GM12872 (cell line): ENCODE data around the gene EVA1C.

Source experiments
- TF ChIP-seq, protein P1 (sequence below): IDR thresholded peaks from 3 replicates; pipeline ENCODE4 v1.5.1; 2011; ENCODE audit warnings: low read depth, mild to moderate bottlenecking, low read length, moderate library complexity; ENCODE audit not compliant: insufficient read depth

Gene EVA1C

DNA sequence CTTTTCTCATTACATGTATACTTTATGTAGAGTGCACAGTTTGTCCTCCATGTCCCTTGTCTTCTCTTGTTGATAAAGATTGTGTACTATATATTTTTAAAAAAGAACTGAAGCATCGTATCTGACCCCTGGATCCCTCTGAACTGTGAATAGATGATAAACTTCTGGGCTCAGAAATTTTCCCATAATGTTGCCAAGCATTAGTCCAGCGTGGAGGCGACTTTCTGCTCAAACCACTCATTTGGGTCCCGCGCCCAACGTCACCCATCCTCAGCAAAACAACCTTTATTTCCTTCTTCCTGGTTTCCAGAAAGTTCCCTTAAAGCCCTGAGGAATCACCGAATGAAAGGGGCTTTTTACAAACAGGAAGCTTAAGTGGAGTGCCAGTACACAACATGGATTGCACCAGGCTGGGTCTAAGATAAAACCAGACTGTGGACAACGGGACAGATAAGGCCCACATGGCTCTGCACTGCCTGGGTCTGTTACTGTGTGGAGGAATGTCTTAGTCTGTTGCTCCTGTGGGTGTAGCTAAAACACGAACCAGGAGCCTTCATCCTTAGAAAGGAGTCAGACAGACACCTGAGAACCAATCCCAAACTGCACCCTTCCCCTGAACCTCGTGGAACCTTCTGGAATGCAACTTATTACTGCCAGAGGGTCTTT lies 15.6 kb downstream of the EVA1C start:
- TF ChIP-seq, protein P1, sequence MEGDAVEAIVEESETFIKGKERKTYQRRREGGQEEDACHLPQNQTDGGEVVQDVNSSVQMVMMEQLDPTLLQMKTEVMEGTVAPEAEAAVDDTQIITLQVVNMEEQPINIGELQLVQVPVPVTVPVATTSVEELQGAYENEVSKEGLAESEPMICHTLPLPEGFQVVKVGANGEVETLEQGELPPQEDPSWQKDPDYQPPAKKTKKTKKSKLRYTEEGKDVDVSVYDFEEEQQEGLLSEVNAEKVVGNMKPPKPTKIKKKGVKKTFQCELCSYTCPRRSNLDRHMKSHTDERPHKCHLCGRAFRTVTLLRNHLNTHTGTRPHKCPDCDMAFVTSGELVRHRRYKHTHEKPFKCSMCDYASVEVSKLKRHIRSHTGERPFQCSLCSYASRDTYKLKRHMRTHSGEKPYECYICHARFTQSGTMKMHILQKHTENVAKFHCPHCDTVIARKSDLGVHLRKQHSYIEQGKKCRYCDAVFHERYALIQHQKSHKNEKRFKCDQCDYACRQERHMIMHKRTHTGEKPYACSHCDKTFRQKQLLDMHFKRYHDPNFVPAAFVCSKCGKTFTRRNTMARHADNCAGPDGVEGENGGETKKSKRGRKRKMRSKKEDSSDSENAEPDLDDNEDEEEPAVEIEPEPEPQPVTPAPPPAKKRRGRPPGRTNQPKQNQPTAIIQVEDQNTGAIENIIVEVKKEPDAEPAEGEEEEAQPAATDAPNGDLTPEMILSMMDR = no peak

DNA sequence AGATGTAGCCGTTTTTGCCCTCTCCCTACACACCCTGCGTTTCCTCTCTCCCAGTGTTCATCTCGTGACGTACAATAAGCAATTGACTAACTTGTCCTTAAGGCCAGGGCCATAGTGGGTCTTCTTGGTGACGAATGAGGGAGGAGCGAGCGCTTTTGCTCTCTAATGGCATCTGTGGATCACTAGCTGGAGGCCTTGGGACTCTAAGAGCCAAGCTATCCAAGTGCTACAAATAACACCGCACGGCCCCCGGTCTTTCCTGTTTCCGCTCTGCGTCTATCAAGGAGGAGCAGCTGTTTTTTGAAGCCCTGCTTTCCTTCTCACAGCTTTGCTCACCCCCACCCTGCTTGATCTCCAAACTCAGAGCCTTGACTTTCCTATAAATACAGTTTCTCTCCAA lies 25.2 kb downstream of the EVA1C start:
- TF ChIP-seq, protein P1 = no peak

- TF ChIP-seq, protein P1 = no peak
These were observed 30.2 kb downstream of the EVA1C start for GRCh38 chr21:32442566-32443318.

- TF ChIP-seq, protein P1 = no peak
These were observed 32.6 kb downstream of the EVA1C start for GRCh38 chr21:32445101-32445500.

DNA sequence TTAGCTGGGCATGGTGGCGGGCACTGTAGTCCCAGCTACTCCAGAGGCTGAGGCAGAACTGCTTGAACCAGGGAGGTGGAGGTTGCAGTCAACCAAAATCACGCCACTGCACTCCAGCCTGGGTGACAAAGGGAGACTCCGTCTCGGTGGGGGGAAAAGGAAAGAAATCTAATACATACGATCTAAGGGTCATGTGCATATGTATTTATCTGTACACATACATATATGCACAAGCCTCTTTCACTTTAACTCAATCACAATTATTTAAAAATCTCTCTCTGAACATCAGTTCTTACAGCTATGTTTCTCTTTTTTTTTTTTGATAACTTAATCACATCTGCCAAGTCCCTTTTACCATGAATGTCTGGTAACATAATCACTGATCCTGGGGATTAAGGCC lies 34.7 kb downstream of the EVA1C start:
- TF ChIP-seq, protein P1 = no peak

GRCh38 chr21:32448803-32449594 lies 36.5 kb downstream of the EVA1C start:
- TF ChIP-seq, protein P1 = no peak

DNA sequence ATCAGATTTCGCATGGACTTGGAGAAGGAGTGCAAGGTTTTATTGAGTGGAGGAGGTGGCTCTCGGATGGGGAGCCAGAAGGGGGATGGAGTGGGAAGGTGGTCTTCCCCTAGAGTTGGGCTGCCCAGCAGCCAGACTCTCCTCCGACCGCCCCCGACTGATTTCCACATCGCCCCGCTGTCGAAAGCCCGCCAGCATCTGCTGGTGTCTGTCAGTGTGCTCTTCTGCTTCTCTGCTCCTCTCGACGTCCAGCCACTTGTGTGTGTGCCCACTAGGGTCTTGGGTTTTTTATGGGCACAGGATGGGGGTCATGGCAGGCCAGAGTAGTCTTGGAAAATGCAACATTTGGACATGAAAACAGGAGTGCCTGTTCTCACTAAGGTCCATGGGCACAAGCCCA lies 40.1 kb downstream of the EVA1C start:
- TF ChIP-seq, protein P1 = no peak
